ENCODE results near the gene IGF2BP1.

IGF2BP1 gene

DNA sequence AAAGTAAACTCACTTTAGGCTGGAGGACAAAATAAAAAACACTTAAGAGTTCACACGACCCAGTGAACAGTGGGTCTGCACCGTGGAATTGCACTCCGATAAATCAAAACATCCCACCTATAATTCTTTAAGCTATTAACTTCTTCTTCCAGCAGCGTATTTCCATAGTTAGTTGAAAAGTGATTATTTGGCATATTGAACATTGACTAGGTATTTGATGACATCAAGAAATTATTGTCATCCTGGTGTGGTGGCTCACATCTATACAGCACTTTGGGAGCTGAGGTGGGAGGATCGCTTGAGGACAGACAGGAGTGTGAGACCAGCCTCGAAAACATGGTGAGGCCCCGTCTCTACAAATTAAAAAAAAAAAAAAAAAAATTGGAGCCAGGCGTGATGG is 23.4 kb downstream of the IGF2BP1 start:
- H3K27me3 ChIP-seq (ENCODE audit: low read depth, low read length): no peaks in the 10 kb centered on the region
- peaks cover 43% of the 10 kb centered on the region for H4K20me1 ChIP-seq (ENCODE audit: insufficient read depth, low read length)
- no peak for TF ChIP-seq EZH2phosphoT487 (IDR thresholded peaks at IDR 0.05; ENCODE audit: low read depth)
- TF ChIP-seq, protein P1, sequence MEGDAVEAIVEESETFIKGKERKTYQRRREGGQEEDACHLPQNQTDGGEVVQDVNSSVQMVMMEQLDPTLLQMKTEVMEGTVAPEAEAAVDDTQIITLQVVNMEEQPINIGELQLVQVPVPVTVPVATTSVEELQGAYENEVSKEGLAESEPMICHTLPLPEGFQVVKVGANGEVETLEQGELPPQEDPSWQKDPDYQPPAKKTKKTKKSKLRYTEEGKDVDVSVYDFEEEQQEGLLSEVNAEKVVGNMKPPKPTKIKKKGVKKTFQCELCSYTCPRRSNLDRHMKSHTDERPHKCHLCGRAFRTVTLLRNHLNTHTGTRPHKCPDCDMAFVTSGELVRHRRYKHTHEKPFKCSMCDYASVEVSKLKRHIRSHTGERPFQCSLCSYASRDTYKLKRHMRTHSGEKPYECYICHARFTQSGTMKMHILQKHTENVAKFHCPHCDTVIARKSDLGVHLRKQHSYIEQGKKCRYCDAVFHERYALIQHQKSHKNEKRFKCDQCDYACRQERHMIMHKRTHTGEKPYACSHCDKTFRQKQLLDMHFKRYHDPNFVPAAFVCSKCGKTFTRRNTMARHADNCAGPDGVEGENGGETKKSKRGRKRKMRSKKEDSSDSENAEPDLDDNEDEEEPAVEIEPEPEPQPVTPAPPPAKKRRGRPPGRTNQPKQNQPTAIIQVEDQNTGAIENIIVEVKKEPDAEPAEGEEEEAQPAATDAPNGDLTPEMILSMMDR (IDR thresholded peaks at IDR 0.05; ENCODE audit: low read depth, low read length): no peak
- H3K9ac ChIP-seq (ENCODE audit: low read length): no peak overlapping the region
- no peak overlapping the region for H3K4me2 ChIP-seq (ENCODE audit: low read length)
- H3K9me3 ChIP-seq (ENCODE audit: insufficient read depth, low read length): no peaks in the 10 kb centered on the region
- H3K4me3 ChIP-seq (ENCODE audit: low read length): no peak overlapping the region
- no peak overlapping the region for H2AFZ ChIP-seq (ENCODE audit: low read depth, low read length)
- peaks cover 74% of the 10 kb centered on the region for H3K79me2 ChIP-seq (ENCODE audit: low read length)
- peaks cover 12% of the 10 kb centered on the region for H3K36me3 ChIP-seq (replicated peaks; ENCODE audit: low read depth, low read length)
- no peak overlapping the region for H3K27ac ChIP-seq (ENCODE audit: low read length)
- no peaks in the 10 kb centered on the region for H3K4me1 ChIP-seq (ENCODE audit: low read length)

DNA sequence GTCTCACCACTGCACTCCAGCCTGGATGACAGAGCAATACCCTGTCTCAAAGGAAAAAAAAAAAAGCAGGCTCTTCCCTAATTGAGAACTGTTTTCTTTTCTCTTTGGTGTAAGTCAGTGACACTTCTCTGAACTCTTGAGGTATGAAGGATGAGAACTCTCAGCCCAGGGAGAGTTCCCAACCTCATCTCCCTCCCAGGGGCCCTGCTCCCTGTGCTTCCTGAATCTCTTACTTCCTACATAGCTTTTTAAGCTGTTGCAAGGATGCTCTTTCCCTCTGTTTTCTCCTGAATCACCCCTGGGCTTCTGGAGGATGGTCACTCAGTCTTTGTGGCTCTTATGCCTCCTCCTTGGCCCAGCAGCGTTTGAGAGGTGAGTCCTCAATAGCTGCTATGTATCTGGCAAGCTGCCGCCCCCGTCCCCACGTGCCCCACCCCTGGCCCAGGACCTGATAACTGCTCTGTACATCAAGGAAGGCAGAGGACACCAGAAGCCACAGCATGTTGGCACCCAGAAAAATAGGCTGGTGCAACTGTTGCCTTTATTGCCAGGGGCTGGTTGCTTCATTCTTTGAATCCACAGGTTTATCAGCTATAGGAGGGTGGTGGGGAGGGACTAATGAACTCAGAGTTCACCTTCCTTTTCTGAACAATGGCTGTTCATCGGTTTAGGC is 24.0 kb downstream of the IGF2BP1 start:
- Histone ChIP-seq H4K20me1 (ENCODE audit: insufficient read depth, low read length) (peaks cover 39% of the 10 kb centered on the region), H3K4me2 (ENCODE audit: low read length) (no peak overlapping the region), H3K9ac (ENCODE audit: low read length) (no peak overlapping the region), H3K27ac (ENCODE audit: low read length) (no peak overlapping the region), H3K9me3 (ENCODE audit: insufficient read depth, low read length) (no peaks in the 10 kb centered on the region), H3K36me3 (replicated peaks; ENCODE audit: low read depth, low read length) (peaks cover 12% of the 10 kb centered on the region), H3K4me3 (ENCODE audit: low read length) (no peak overlapping the region), H3K79me2 (ENCODE audit: low read length) (peaks cover 70% of the 10 kb centered on the region), H3K4me1 (ENCODE audit: low read length) (no peaks in the 10 kb centered on the region), H2AFZ (ENCODE audit: low read depth, low read length) (no peak overlapping the region), H3K27me3 (ENCODE audit: low read depth, low read length) (no peaks in the 10 kb centered on the region)
- TF ChIP-seq, protein P1 (IDR thresholded peaks at IDR 0.05; ENCODE audit: low read depth, low read length): no peak
- no peak for TF ChIP-seq EZH2phosphoT487 (IDR thresholded peaks at IDR 0.05; ENCODE audit: low read depth)

DNA sequence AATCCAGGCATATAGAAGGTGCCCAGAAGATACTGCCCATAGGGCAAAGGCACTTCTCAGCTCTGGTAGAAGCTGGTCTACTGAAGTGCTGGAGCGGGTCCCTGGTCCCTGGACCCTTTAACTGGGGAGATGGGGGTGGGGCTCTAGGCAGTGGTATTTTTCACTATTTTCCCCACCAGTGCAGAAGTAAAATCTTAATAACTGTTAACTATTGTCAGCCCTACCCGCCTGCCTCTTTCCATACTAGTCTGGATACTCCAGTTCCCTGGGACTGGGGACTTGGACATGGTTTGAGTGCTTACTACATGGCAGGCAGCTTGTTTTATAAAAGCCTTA is 24.6 kb downstream of the IGF2BP1 start:
- Histone ChIP-seq H3K4me1 (ENCODE audit: low read length) (no peaks in the 10 kb centered on the region), H3K4me2 (ENCODE audit: low read length) (no peak overlapping the region), H3K9ac (ENCODE audit: low read length) (no peak overlapping the region), H3K36me3 (replicated peaks; ENCODE audit: low read depth, low read length) (peaks cover 12% of the 10 kb centered on the region), H3K27ac (ENCODE audit: low read length) (no peak overlapping the region), H3K4me3 (ENCODE audit: low read length) (no peak overlapping the region), H2AFZ (ENCODE audit: low read depth, low read length) (no peak overlapping the region), H3K27me3 (ENCODE audit: low read depth, low read length) (no peaks in the 10 kb centered on the region), H3K79me2 (ENCODE audit: low read length) (peaks cover 68% of the 10 kb centered on the region), H3K9me3 (ENCODE audit: insufficient read depth, low read length) (no peaks in the 10 kb centered on the region), H4K20me1 (ENCODE audit: insufficient read depth, low read length) (peaks cover 39% of the 10 kb centered on the region)
- no peak for TF ChIP-seq EZH2phosphoT487 (IDR thresholded peaks at IDR 0.05; ENCODE audit: low read depth)
- TF ChIP-seq, protein P1 (IDR thresholded peaks at IDR 0.05; ENCODE audit: low read depth, low read length): no peak

DNA sequence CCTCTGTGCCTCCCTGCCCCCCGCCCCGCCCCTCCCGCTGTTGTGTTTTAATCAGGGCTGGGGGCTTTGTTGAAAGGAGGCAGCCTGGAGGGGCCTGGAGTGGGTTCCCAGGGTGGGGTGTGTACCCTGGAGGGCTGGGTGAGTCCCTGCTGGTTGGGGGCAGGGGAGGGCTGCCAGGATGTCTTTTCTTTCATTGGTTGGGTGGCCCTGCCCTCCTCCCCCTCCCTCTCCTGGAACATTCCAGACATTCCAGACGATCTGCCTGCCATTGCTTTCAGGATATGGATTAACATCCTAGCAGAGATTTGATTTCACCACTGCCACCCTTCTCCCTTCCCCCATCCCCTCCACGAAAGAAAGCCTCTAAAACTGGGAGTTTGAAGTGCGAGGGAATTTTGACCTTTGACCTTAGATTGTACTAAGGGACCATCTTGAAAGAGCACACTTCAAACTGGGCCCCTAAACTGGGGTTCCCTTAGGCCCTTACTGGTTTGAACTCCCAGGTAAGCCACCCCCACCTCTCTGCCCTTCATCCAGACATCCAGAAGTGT is 25.3 kb downstream of the IGF2BP1 start:
- Histone ChIP-seq H3K79me2 (ENCODE audit: low read length) (peaks cover 62% of the 10 kb centered on the region), H3K36me3 (replicated peaks; ENCODE audit: low read depth, low read length) (peaks cover 12% of the 10 kb centered on the region), H3K9me3 (ENCODE audit: insufficient read depth, low read length) (no peaks in the 10 kb centered on the region), H3K27ac (ENCODE audit: low read length) (no peak overlapping the region), H2AFZ (ENCODE audit: low read depth, low read length) (no peak overlapping the region), H3K9ac (ENCODE audit: low read length) (no peak overlapping the region), H3K4me1 (ENCODE audit: low read length) (no peaks in the 10 kb centered on the region), H4K20me1 (ENCODE audit: insufficient read depth, low read length) (peaks cover 34% of the 10 kb centered on the region), H3K27me3 (ENCODE audit: low read depth, low read length) (no peaks in the 10 kb centered on the region), H3K4me2 (ENCODE audit: low read length) (no peak overlapping the region), H3K4me3 (ENCODE audit: low read length) (no peak overlapping the region)
- TF ChIP-seq, protein P1 (IDR thresholded peaks at IDR 0.05; ENCODE audit: low read depth, low read length): no peak
- TF ChIP-seq EZH2phosphoT487 (IDR thresholded peaks at IDR 0.05; ENCODE audit: low read depth): no peak
